K562 treated with DMSO at 1 percent for 12 hours (cell line): ENCODE results near the gene SFPQ. TPM values are rescaled to one million over a fixed set of nuclear protein-coding genes. Genes with fewer than 3 reads are reported as not detected.

Experiments
- total RNA-seq: library from RNA; unstranded; fragments of 300-600 nt; gene quantifications from 2 replicates; pipeline ENCODE4 v1.2.3, GENCODE V29; 2022; ENCODE audit not compliant: insufficient read depth

The SFPQ gene
- total RNA-seq: 144 and 280 TPM in 2 replicates

GRCh38 chr1:35192853-35193664 is at the start of gene SFPQ:
Gene SFPQ, minus strand, starts transcription at chr1:35193145. Its CDS starts 96 bp downstream, at chr1:35193049.

Other genes with a start within 250 kb of the SFPQ start
- 20.5 and 29.1 TPM in 2 replicates for gene TMEM35B, start 207.8 kb downstream of the SFPQ start, total RNA-seq
- 3.1 and 10.4 TPM in 2 replicates for gene ZMYM6, start 161.2 kb downstream of the SFPQ start, total RNA-seq
- gene ZMYM1, start 113.8 kb downstream of the SFPQ start, total RNA-seq: 2.5 and 12.0 TPM in 2 replicates
- gene ZMYM4, start 75.6 kb upstream of the SFPQ start, total RNA-seq: 8.8 and 51.6 TPM in 2 replicates